NOMO-1 treated with DMSO at 0.1 percent for 48 hours (cell line): ENCODE data around the gene NWD2.
"Not testable (repeated sequence)": the region's sequence is repeated elsewhere in the genome, so short reads cannot be mapped to it uniquely, and the experiment has no call there.

ENCODE experiments used
- DNase-seq: peaks from one replicate; lab custom pipeline; 2025; ENCODE audit not compliant: unreplicated experiment; lab: John Stamatoyannopoulos, UW

The NWD2 gene

DNA sequence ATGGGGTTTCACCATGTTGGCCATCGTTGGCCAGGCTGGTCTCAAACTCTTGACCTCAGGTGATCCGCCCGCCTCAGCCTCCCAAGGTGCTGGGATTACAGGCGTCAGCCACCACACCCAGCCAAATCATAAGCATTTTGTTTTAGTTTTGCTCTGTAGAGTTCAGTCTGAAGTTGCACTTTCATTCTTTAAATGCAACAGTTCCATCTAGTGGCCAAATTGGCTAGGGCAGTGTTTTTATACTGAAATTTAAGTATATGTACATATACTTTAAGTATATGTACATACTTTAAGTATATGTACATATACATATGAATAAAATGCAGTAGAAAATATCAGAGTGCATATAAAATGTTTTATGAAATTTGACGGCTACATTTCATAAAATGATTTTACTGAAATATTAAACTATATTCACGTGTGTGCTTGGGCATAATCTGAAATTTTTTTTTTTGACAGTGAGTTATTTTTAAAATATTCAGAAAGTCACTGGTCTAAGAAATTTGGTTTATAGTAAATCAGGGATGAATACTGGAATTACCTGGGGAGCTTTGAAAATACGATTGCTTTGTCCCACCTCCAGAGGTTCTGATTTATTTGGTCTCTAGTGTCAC, 145.5 kb downstream of the NWD2 start:
- DNase-seq = peak; percentile 72

DNA sequence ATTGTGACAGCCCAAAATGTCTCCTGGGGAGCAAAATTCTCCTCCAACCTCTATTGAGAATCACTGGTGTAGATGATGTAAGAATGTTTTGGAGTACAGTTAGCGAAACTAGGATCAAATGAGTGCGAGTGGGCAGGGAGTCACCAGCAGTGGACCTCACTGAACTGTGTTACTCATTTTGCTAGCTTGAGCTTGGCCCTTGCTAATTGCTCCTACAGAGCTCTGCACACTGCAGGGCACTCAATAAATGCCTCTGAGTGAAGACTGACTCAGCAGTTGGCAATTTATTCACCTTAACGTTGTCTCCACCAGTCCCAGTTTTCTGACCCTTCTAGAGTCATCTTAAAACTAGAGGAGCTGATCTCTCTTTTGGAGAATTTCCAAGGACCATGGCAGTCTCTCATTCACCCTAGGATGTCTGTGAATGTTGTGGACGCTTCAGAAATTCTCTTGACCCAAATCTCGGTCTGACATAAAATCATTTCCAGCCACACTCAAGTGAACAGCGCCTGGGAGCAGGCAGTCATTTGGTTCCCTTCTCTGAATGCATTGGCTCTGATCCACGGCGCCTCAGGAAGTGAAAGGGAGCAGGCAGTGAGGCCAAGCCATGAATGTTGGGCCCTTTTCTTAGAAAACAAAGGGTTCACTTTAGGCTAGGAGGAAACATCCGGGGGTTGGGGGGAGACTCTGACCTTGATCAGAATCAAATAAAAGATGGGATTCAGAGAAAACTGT, 148.1 kb downstream of the NWD2 start:
- peak; percentile 9 for DNase-seq

DNA sequence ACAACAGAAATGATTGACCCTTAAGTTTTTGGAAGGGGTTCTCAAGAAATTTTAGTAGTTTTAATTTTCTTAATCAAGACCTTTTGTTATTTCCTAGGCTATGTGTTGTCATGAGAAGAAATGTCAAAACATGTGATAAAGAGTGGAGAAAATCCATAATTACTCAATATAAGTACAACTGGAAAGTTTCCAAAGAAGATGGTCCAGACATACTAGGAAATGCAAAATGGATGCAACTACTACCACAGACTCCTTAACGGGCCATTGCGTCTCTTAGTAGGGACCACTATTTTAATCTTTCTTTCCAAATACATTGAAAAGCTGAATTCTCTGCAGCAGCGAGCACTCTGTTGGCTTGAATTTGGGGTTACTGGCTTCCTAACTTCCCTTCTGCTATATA, 148.8 kb downstream of the NWD2 start:
- DNase-seq = peak; percentile 39

DNA sequence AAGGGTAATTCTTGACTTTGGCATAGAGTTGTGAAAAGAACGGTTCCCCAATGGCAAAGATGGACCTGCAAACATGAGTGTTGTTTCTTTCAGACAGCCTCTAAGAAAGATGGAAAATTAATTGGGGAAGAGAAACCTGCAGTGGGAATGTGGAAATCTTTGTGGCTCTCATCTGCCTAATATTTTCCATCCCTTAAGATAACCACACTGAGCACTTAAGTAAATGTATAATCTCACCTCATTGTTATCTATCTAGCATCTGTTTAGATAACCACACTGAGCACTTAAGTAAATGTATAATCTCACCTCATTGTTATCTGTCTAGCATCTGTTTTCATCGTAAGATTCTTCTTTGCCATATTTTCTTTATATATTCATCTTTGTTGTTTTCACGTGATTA, 149.3 kb downstream of the NWD2 start:
- DNase-seq = peak; percentile 39

DNA sequence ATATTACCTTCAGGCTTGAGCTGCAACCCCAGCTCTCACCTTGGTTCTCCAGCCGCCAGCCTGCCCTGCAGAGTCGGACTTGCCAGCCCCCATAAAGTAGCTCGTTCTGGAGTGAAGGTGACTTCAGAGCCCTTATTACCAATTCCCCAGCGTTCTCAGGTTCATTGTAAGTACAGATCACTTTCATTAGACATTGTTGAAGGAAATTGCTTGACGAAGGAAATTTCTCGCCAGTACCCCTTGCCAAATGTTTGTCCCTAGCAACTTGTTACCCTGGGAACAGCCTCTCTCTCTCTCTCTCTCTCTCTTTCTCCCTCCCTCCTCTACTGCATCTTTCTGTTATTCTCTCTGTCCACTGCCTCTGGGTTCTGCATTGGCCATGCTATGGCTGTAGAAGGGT, 153.0 kb downstream of the NWD2 start:
- DNase-seq = no peak

DNA sequence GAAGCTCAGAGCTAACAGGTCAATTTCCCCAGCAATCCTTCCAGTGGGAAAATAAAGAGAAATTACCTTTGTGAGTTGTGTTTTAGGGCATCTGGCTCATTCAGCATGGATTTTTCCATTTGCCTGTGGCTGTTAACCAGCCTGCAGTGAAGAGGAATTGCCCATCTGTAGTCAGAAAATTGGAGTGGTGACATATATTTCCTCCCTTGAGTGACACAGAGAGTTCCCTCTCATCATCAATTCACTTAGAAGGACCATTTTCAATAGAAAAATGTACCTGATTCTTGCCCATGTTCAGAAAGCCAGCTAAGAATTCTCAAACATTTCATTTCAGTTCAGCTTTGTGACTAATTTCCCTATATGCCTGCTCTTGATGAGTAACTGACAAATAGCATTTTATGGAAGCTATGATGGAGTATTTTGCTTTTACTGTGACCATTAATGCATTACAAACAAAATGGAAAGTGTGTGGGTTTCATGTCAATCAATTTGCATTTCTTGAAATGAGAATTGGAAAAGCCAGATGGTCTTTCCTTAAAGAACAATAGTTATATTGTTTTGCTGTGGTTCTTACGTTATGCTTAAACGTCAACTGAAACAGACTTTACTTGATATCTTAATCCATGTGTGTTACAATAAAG, 155.8 kb downstream of the NWD2 start:
- DNase-seq = no peak

DNA sequence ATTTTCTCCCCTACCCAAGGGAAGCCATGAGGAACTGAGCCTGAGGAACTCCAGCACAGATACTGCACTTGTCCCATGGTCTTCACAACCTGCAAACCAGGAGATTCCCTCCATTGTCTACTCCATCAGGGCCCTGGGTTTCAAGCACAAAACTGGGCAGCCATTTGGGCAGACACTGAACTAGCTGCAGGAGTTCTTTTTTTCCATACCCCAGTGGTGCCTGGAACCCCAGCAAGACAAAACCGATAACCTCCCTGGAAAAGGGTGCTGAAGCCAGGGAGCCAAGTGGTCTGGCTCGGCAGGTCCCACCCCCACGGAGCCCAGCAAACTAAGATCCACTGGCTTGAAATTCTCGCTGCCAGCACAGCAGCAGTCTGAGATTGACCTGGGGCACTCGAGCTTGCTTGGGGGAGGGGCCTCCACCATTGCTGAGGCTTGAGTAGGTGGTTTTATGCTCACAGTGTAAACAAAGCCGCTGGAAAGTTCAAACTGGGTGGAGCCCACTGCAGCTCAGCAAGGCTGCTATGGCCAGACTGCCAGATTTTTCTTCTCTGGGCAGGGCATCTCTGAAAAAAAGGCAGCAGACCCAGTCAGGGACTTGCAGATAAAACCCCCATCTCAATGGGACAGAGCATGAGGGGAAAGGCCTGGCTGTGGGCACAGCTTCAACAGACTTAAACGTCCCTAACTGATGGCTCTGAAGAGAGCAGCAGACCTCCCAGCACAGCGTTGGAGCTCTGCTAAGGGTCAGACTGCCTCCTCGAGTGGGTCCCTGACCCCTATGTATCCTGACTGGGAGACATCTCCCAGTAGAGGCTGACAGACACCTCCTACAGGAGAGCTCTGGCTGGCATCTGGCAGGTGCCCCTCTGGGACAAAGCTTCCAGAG, 163.6 kb downstream of the NWD2 start:
- not testable (repeated sequence) for DNase-seq

DNA sequence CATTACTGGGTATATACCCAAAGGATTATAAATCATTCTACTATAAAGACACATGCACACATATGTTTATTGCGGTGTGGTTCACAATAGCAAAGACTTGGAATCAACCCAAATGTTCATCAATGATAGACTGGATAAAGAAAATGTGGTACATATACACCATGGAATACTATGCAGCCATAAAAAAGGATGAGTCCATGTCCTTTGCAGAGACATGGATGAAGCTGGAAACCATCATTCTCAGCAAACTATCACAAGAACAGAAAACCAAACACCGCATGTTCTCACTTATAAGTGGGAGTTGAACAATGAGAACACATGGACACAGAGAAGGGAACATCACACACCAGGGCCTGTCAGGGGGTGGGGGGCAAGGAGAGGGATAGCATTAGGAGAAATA, 169.1 kb downstream of the NWD2 start:
- DNase-seq = not testable (repeated sequence)

DNA sequence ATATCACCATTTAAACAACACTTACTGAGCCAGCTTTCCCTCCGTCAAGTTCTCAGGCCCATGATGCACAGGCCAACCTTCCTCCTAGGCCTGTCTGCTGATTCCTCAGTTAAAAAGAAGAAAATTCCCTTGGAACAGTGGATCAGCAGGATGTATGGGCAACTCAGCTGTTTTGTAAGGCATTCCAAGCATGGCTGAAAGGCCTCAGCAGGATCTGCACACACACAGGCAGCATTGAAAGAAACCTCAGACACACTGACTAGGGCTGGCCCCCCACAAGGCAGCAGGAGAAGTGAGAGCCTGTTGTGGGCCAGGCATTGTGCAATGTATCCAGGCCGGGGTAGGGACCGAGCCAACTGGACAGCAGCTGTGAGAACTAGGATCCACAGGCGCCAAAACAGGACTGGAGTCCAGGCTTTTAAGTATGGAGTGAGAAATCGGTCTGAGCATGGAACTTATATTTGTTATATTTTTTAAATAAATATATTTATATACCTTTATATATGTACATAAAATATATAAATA, 171.4 kb downstream of the NWD2 start:
- DNase-seq = no peak

DNA sequence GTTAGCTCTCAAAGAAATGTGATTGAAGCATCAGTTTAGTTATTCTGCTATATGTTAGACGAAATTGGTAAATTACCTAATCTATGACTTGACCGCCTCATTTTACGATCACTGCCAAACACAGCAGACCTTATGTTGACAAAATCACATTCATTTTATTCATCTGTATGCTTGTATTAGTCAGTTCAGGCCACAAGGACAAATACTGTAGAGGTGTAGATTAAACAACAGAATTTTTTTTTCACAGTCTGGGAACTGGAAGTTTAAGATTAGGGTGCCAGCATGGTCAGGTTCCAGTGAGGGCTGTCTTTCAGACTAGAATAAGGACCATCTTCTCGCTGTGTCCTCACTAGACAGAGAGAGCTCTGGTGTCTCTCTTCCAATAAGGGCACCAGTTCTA, 177.1 kb downstream of the NWD2 start:
- no peak for DNase-seq

DNA sequence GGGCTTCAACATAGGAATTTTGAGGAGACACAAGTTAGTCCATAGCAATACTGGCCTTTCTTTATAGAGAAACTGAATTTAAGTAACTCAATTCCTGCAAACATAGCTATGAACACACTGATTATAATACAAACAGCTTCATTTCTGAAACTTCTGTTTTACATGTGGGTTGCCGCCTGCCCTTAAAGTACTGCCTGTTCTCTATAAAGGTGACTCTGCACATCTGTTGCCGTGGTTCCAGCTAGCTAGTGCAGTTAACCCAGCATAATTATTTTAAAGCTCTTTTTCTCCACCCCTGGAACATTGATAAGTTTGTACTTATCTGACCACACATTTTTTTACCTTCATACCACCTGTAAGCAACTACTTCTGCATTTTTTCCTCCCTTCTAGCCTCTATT, 177.6 kb downstream of the NWD2 start:
- no peak for DNase-seq

DNA sequence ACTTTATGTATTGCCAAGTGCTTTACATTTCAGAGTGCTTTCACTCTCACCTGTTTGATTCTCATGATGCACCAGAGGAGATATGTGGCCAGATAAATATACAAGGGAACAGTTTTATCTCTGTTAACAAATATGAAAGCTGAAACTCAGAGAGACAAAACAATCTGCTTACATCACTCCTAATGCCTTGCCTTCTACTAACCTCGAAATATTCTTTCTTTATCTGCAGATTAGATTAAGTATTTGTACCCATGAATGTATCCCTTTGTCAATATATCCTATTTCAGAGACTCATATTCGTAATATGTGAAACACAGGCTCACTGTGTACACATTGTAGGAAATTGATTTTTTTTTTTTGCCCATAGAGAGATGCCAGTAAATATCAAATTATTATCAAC, 178.1 kb downstream of the NWD2 start:
- no peak for DNase-seq

DNA sequence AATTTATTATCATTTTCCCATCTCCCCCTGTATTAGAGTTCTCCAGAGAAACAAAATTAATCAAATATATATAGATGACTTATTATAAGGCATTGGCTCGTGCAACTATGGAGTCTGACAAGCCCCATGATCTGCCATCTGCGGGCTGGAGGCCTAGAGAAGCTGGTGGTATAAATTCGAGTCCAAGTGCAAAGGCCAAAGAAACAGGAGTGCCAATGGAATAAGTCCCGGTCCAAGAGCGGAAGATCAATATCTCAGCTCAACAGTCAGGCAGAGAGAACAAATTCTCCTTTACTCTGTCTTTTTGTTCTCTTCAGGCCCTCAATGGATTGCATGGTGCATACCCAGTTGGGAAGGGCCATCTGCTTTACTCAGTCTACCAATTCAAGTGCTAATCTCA, 178.8 kb downstream of the NWD2 start:
- no peak for DNase-seq

DNA sequence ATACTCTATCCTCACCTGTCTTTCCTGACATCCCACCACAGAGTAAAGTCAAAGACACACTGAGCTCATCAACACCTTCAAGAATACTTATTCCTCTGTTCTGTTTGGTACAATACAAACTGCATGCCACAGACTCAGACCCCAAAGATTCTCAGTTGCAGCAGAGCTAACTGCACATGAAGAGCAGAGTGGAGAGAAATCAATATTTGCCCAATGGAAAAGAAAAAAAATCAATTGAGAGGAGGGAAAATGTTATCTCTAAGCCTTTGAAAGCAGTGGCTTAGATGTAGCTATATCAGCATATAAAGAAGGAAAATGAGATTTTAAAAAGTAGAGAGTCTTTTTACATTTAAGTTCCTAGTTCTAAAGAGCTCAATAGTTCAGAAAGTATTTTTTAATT, 180.2 kb downstream of the NWD2 start:
- DNase-seq = no peak

DNA sequence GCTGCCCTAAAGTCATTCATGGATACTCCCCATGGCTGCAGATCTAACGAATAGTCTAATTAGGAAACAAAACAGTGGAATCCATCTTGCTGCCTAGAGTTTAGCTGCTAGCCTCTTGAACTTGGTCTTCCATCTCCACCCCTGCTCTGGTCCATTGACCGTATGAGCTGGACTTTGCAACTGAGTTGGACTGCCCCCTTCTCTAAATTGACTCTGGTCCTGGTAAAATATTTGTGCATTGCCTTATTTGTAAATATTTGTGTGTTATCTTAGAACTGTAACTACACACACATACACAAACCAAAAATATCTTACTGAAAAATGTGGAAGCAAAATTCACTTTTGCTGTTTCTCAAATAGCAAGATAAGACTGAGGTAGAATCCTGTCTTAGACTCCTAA, 181.3 kb downstream of the NWD2 start:
- no peak for DNase-seq

DNA sequence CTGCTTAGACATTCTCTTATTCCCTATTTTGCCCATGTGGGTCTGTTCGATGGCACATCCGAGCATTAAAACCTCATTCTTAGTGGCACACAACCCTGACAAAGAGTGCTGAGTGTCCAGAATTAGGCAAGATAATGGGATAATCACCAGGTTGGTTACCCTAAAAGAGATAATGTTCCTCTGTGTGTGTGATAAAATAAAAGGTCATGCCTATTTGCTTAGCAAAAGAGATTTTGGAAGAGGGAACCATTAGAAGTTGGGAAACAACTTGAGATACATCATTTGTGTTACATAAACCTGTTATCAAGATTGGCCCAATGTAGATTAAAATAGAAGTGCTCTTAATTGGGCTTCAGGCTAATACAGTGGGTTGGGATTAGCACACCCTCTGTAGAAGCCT, 182.7 kb downstream of the NWD2 start:
- DNase-seq = no peak

DNA sequence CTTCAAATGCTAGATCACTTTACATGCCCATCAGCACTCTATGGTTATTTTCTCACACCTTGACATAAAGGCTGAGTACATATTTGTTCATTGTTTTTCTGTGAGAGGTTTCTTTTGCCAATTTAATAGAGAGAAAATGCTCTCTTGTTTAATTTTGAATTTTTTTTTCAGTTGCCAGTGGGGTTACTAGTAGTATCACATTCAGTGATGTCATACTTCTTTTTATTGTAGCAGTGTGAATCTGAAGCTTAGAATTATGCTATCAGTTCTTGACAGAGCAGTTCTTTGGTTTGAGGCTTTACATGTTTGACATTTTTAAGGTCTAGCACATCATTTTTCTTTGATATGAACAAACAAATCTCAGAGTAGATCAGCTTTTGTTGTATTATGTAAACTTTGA, 185.4 kb downstream of the NWD2 start:
- no peak for DNase-seq

DNA sequence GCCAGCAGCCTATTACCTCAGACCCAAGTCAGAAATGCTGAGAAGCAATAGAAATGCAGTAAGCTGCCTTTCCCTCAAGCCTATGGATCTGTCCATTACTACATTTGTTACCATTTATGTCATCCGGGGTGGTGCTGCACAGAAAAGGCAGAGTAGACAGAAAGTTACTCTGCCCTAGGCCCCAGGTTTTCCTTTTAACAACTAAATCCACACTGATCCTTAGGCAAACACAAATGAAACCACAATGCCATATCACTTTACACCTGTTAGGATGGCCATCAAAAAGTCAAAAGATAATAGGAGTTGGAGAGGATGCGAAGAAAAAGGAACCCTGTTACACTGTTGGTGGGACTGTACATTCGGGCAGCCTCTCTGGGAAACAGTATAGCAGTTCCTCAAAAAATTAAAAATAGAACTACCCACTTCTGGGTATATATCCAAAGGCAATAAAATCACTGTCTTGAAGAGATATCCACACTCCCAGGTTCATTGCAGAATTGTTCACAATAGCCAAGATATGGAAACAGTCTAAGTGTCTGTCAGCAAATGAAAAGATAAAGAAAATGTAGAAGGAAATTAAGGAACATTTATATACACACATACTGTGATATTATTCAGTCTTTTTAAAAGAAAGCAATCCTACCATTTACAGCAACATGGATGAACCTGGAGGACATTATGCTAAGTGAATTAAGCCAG, 186.3 kb downstream of the NWD2 start:
- DNase-seq = peak; percentile 1

DNA sequence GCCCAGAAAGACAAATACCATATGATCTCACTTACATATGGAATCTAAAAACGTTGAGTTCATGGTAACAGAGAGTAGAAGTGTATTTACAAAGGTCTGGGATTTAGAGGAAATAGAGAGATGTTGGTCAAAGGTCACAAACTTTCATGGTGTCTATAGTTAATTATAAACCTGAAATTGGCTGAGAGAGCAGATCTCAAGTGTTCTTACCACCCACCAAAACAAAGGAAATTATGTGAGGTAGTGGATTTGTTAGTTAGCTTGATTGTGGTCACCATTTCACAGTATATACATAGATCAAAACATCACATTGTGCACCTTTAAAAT, 186.8 kb downstream of the NWD2 start:
- DNase-seq = no peak

DNA sequence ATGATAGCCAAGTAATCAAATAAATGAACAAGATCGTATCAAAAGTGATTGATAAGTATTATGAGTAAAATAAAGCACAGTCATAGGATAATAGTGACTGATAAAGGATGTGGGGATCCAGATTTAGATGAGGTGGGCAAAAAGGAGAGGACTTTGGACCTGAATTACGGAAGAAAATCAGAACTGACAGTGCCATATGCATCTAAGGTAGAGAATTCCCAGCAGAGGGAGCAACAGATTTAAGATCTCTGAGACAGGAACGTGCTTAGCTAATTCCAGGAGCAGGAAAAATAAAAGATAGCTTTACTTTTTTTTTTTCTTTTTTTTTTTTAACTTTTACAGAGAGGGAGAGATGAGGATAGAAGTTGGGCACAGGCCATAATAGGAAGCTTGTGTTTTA, 189.9 kb downstream of the NWD2 start:
- DNase-seq = no peak

DNA sequence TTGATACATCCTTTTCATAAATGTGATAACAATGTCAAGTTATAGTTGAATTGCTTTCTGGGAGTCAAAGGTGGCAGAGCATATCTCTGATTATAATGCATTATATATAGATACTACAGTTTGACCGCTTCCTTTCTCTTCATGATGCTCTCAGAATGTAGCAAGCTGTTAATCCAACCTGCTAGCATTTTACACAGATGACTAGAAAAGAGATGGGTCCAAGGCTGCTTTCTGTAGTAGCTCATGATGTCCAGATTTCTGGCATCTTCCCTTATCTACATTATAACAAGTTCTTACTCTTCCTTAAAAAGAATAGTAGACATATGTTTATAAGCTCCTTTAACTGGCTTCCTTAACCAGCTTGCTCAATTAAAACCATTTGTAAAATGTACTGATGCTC, 192.0 kb downstream of the NWD2 start:
- no peak for DNase-seq
